Fibroblast of mammary gland (primary cell): ENCODE results near the gene PIN4.
"Not testable (repeated sequence)": the region's sequence is repeated elsewhere in the genome, so short reads cannot be mapped to it uniquely, and the experiment has no call there.

Source experiments
- DNase-seq: peaks from one replicate; pipeline ENCODE4 v3.0.0-alpha.2; 2010; ENCODE audit warnings: low read depth
- H3K4me3 ChIP-seq: 2 replicates; pipeline ENCODE4 v1.5.1; 2011; ENCODE audit warnings: low read depth, mild to moderate bottlenecking, low read length, moderate library complexity; ENCODE audit not compliant: control insufficient read depth
- CTCF ChIP-seq: conservative IDR thresholded peaks from 2 replicates; pipeline ENCODE4 v1.5.1; 2011; ENCODE audit warnings: low read depth, low read length, inconsistent platforms; ENCODE audit not compliant: control insufficient read depth, insufficient read depth

PIN4 gene

GRCh38 chrX:72159769-72160168 is 21.8 kb upstream of the PIN4 start:
- no peak overlapping the region for H3K4me3 ChIP-seq
- TF ChIP-seq CTCF = no peak
- DNase-seq = no peak

- DNase-seq = no peak
- no peak for TF ChIP-seq CTCF
Observed at GRCh38 chrX:72165551-72165950, 16.0 kb upstream of the PIN4 start.

GRCh38 chrX:72169008-72169728 is 12.4 kb upstream of the PIN4 start:
- peak; percentile 11 for DNase-seq
- no peak overlapping the region for H3K4me3 ChIP-seq
- no peak for TF ChIP-seq CTCF

More at GRCh38 chrX:72165551-72165950, 16.0 kb upstream of the PIN4 start:
- no peak overlapping the region for H3K4me3 ChIP-seq

GRCh38 chrX:72176289-72176688 is 5.3 kb upstream of the PIN4 start:
- not testable (repeated sequence) for DNase-seq, H3K4me3 ChIP-seq

GRCh38 chrX:72176981-72177380 is 4.6 kb upstream of the PIN4 start:
- no peak for DNase-seq
- no peak for TF ChIP-seq CTCF

GRCh38 chrX:72180539-72180938 is 1.0 kb upstream of the PIN4 start:
- no peak for TF ChIP-seq CTCF
- no peak overlapping the region for H3K4me3 ChIP-seq
- DNase-seq = no peak

More at GRCh38 chrX:72176981-72177380, 4.6 kb upstream of the PIN4 start:
- no peak overlapping the region for H3K4me3 ChIP-seq

GRCh38 chrX:72182924-72183323 is 1.4 kb downstream of the PIN4 start:
- DNase-seq = no peak
- no peak for TF ChIP-seq CTCF
- no peak overlapping the region for H3K4me3 ChIP-seq
